ENCODE data around the gene SAXO1.

Gene SAXO1

GRCh38 chr9:18926513-18926912 is 106.5 kb downstream of the SAXO1 start:
- H3K36me3 ChIP-seq (ENCODE audit: control insufficient read depth, low read length) = no peaks in the 10 kb centered on the region
- no peaks in the 10 kb centered on the region for H4K20me1 ChIP-seq (ENCODE audit: control insufficient read depth, insufficient read depth, low read depth, low read length)
- H3K4me2 ChIP-seq (ENCODE audit: low read length) = no peak overlapping the region
- no peaks in the 10 kb centered on the region for H3K9me3 ChIP-seq (ENCODE audit: control insufficient read depth, insufficient read depth, low read length)
- H3K27ac ChIP-seq (ENCODE audit: low read depth, low read length) = no peak overlapping the region
- no peaks in the 10 kb centered on the region for H3K9me2 ChIP-seq (replicated peaks; ENCODE audit: control insufficient read depth, low read length)
- no peak for TF ChIP-seq EZH2phosphoT487 (IDR thresholded peaks at IDR 0.05; ENCODE audit: borderline replicate concordance, low read length)
- no peak for TF ChIP-seq CTCF (IDR thresholded peaks at IDR 0.05; ENCODE audit: low read depth, low read length, poor library complexity, severe bottlenecking)
- no peak overlapping the region for H3K4me3 ChIP-seq (ENCODE audit: low read length)
- no peaks in the 10 kb centered on the region for H3K4me1 ChIP-seq (ENCODE audit: control insufficient read depth, low read length)
- no peaks in the 10 kb centered on the region for H3F3A ChIP-seq (ENCODE audit: control insufficient read depth, insufficient read depth)
- H3K79me2 ChIP-seq (ENCODE audit: control insufficient read depth, low read length) = no peaks in the 10 kb centered on the region
- H3K27me3 ChIP-seq (ENCODE audit: control insufficient read depth, low read length) = no peaks in the 10 kb centered on the region

- no peak overlapping the region for H3K4me2 ChIP-seq (ENCODE audit: low read length)
- no peaks in the 10 kb centered on the region for H3K36me3 ChIP-seq (ENCODE audit: control insufficient read depth, low read length)
- no peaks in the 10 kb centered on the region for H3K4me1 ChIP-seq (ENCODE audit: control insufficient read depth, low read length)
- H3K79me2 ChIP-seq (ENCODE audit: control insufficient read depth, low read length) = no peaks in the 10 kb centered on the region
- no peak overlapping the region for H3K27ac ChIP-seq (ENCODE audit: low read depth, low read length)
- no peaks in the 10 kb centered on the region for H3F3A ChIP-seq (ENCODE audit: control insufficient read depth, insufficient read depth)
- H3K9me3 ChIP-seq (ENCODE audit: control insufficient read depth, insufficient read depth, low read length) = no peaks in the 10 kb centered on the region
- H3K4me3 ChIP-seq (ENCODE audit: low read length) = no peak overlapping the region
- H3K27me3 ChIP-seq (ENCODE audit: control insufficient read depth, low read length) = no peaks in the 10 kb centered on the region
- H3K9me2 ChIP-seq (replicated peaks; ENCODE audit: control insufficient read depth, low read length) = no peaks in the 10 kb centered on the region
- H4K20me1 ChIP-seq (ENCODE audit: control insufficient read depth, insufficient read depth, low read depth, low read length) = no peaks in the 10 kb centered on the region
- no peak for TF ChIP-seq CTCF (IDR thresholded peaks at IDR 0.05; ENCODE audit: low read depth, low read length, poor library complexity, severe bottlenecking)
- no peak for TF ChIP-seq EZH2phosphoT487 (IDR thresholded peaks at IDR 0.05; ENCODE audit: borderline replicate concordance, low read length)
Observed at GRCh38 chr9:18925880-18926279, 107.1 kb downstream of the SAXO1 start.

DNA sequence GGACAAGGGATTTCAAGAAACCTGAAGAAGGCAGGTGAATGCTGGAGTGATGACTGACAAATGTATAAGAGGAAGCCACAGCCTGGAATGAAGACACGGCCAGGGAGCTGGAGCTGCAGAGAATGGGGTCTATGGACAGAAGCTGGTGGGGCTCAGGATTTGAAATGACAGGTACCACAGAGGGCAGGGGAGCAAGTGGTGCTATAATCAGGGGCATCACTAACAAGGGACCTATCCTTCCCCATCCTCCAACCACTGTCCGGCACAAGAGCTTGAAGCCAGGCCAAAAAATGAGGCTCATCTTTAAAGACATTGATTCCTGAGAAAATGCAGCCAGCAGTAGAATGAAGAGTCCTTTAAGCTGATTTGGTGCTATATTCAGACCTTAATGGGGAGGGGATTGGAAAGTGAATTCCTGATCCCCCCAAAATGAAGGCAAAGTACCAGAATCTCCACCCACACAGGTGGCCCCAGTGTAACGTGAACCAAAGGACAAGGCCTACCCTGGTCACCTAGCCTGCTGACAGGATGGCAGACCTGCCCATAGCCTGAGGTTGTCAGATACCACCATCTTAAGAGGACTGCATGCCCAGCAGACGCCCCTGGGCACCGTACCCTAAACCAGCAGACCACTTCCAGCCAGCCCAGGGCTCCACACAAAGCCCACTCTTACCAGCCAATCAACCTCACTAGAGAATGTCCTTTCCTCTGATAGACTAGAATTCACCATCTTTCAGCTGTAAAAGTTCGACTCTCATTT is 109.2 kb downstream of the SAXO1 start:
- Histone ChIP-seq H3K9me2 (replicated peaks; ENCODE audit: control insufficient read depth, low read length) (no peaks in the 10 kb centered on the region), H3K27ac (ENCODE audit: low read depth, low read length) (no peak overlapping the region), H4K20me1 (ENCODE audit: control insufficient read depth, insufficient read depth, low read depth, low read length) (no peaks in the 10 kb centered on the region), H3F3A (ENCODE audit: control insufficient read depth, insufficient read depth) (no peaks in the 10 kb centered on the region), H3K79me2 (ENCODE audit: control insufficient read depth, low read length) (no peaks in the 10 kb centered on the region), H3K4me1 (ENCODE audit: control insufficient read depth, low read length) (no peaks in the 10 kb centered on the region), H3K4me3 (ENCODE audit: low read length) (no peak overlapping the region), H3K4me2 (ENCODE audit: low read length) (no peak overlapping the region), H3K27me3 (ENCODE audit: control insufficient read depth, low read length) (no peaks in the 10 kb centered on the region), H3K9me3 (ENCODE audit: control insufficient read depth, insufficient read depth, low read length) (no peaks in the 10 kb centered on the region), H3K36me3 (ENCODE audit: control insufficient read depth, low read length) (no peaks in the 10 kb centered on the region)
- no peak for TF ChIP-seq EZH2phosphoT487 (IDR thresholded peaks at IDR 0.05; ENCODE audit: borderline replicate concordance, low read length)
- no peak for TF ChIP-seq CTCF (IDR thresholded peaks at IDR 0.05; ENCODE audit: low read depth, low read length, poor library complexity, severe bottlenecking)
